Cardiac muscle cell (in vitro differentiated cells and primary cell): ENCODE data around the gene PHF5A. TPM values are rescaled to one million over a fixed set of nuclear protein-coding genes. Genes with fewer than 3 reads are reported as not detected.

ENCODE experiments used
- DNase-seq, 2 donors: peaks; one replicate each; pipeline versions ENCODE4 v3.0.0 to v3.0.0-alpha.2; 2010 to 2017; ENCODE audit warnings: low read depth in 1 of 2, low spot score in 1 of 2
- H3K27ac ChIP-seq: fragments of 200-600 bp; sonication (generic); 2 replicates; pipeline ENCODE4 v1.5.1; 2016
- H3K27me3 ChIP-seq: fragments of 200-600 bp; sonication (generic); 2 replicates; pipeline ENCODE4 v1.6.0; 2016; ENCODE audit warnings: control low read depth
- H3K36me3 ChIP-seq: fragments of 200-600 bp; sonication (generic); 2 replicates; pipeline ENCODE4 v1.5.1; 2016; ENCODE audit warnings: control low read depth
- H3K4me1 ChIP-seq: fragments of 200-600 bp; sonication (generic); 2 replicates; pipeline ENCODE4 v1.8.1; 2017; ENCODE audit warnings: low read depth, mild to moderate bottlenecking, mixed run types
- H3K4me3 ChIP-seq: fragments of 200-600 bp; sonication (generic); 2 replicates; pipeline ENCODE4 v1.5.1; 2016; ENCODE audit warnings: mild to moderate bottlenecking
- H3K9me3 ChIP-seq: fragments of 200-600 bp; sonication (generic); 2 replicates; pipeline ENCODE4 v1.5.1; 2017; ENCODE audit warnings: low read depth, mild to moderate bottlenecking, control low read depth
- CTCF ChIP-seq: IDR thresholded peaks from 2 replicates; pipeline ENCODE4 v1.5.1; 2012; ENCODE audit warnings: low read depth, mild to moderate bottlenecking, low read length
- polyA plus RNA-seq: library from polyadenylated mRNA; unstranded; fragments of >200 nt; fragmentation: Nextera tagmentation; extraction: Ambion mirVana; gene quantifications from 2 replicates; pipeline ENCODE4 v1.2.1, GENCODE V29; 2016
- total RNA-seq: library from RNA; depleted of rRNA; stranded (reverse); fragments of >200 nt; gene quantifications from 2 replicates; pipeline ENCODE4 v1.2.3, GENCODE V29; 2016

The PHF5A gene
- total and polyA plus RNA-seq, 2 experiments from 2014 or later = 26.9 to 32.2 TPM

- TF ChIP-seq CTCF = no peak
- peak in 1 of 2 donors; percentile 38 for DNase-seq
Measured at GRCh38 chr22:41479671-41480396, 11.3 kb upstream of the PHF5A start.

GRCh38 chr22:41478891-41479521 is 10.5 kb upstream of the PHF5A start:
- TF ChIP-seq CTCF = no peak
- Histone ChIP-seq H3K9me3 (no peaks in the 10 kb centered on the region), H3K4me3 (no peak overlapping the region), H3K27me3 (no peaks in the 10 kb centered on the region), H3K36me3 (no peaks in the 10 kb centered on the region), H3K27ac (peak overlapping the region; percentile 0), H3K4me1 (peaks cover 8% of the 10 kb centered on the region)
- DNase-seq = peak in 1 of 2 donors; percentile 39

More at GRCh38 chr22:41479671-41480396, 11.3 kb upstream of the PHF5A start:
- peak overlapping the region; percentile 0 for H3K27ac ChIP-seq
- H3K9me3 ChIP-seq = no peaks in the 10 kb centered on the region
- no peak overlapping the region for H3K4me3 ChIP-seq
- H3K36me3 ChIP-seq = no peaks in the 10 kb centered on the region
- H3K4me1 ChIP-seq = peaks cover 8% of the 10 kb centered on the region
- H3K27me3 ChIP-seq = no peaks in the 10 kb centered on the region

GRCh38 chr22:41478473-41478872 is 10.0 kb upstream of the PHF5A start:
- H3K27ac ChIP-seq = no peak overlapping the region
- no peaks in the 10 kb centered on the region for H3K9me3 ChIP-seq
- TF ChIP-seq CTCF = no peak
- H3K27me3 ChIP-seq = no peaks in the 10 kb centered on the region
- no peak overlapping the region for H3K4me3 ChIP-seq
- peaks cover 8% of the 10 kb centered on the region for H3K4me1 ChIP-seq
- no peaks in the 10 kb centered on the region for H3K36me3 ChIP-seq
- DNase-seq = no peak

- Histone ChIP-seq H3K27ac (no peak overlapping the region), H3K27me3 (no peaks in the 10 kb centered on the region), H3K4me1 (peaks cover 3% of the 10 kb centered on the region), H3K36me3 (no peaks in the 10 kb centered on the region), H3K9me3 (no peaks in the 10 kb centered on the region), H3K4me3 (no peak overlapping the region)
- no peak for TF ChIP-seq CTCF
- no peak for DNase-seq
Measured at GRCh38 chr22:41474872-41475451, 6.5 kb upstream of the PHF5A start.

GRCh38 chr22:41471568-41471967 is 3.1 kb upstream of the PHF5A start:
- no peak overlapping the region for H3K27ac ChIP-seq
- no peak for DNase-seq
- H3K9me3 ChIP-seq = no peaks in the 10 kb centered on the region
- TF ChIP-seq CTCF = no peak
- no peak overlapping the region for H3K4me3 ChIP-seq
- H3K4me1 ChIP-seq = peaks cover 6% of the 10 kb centered on the region
- no peaks in the 10 kb centered on the region for H3K27me3 ChIP-seq
- H3K36me3 ChIP-seq = peaks cover 4% of the 10 kb centered on the region
